ENCODE data around the gene OR4X2. TPM values are rescaled to one million over a fixed set of nuclear protein-coding genes. Genes with fewer than 3 reads are reported as not detected.

OR4X2 gene
- total RNA-seq, 4 donors from 2014 or later, result not detected

DNA sequence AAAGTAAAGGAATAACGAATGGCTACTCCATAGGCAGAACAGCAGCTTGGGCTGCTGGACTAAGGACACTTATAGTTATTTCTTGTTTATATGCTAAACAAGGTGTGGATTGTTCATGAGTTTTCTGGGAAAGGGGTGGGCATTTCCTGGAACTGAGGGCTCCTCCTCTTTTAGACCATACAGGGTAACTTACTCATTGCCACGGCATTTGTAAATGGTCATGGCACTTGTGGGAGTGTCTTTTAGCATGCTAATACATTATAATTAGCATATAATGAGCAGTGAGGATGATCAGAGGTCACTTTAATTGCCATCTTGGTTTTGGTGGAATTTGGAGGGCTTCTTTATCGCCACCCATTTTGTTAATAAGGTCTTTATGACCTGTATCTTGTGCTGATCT, 25.7 kb downstream of the OR4X2 start:
- Histone ChIP-seq H3K9me3 (no peaks in the 10 kb centered on the region), H3K4me1 (no peaks in the 10 kb centered on the region), H3K4me3 (no peak overlapping the region), H3K36me3 (no peaks in the 10 kb centered on the region), H3K27me3 (no peaks in the 10 kb centered on the region), H3K27ac (replicated peaks in 1 of 4) (no peak overlapping the region)
- intact Hi-C loops (cut with DNase I), result no loop called here
- DNase-seq (ENCODE audit: extremely low spot score), result no peak
- 52% methylated on average over 3 of the region's 3 CpGs for WGBS
- TF ChIP-seq POLR2AphosphoS5 (IDR thresholded peaks at IDR 0.05) (no peak), EP300 (IDR thresholded peaks at IDR 0.05) (no peak), POLR2A (IDR thresholded peaks at IDR 0.05; ENCODE audit: low read depth) (no peak)
- TF ChIP-seq, protein P1, sequence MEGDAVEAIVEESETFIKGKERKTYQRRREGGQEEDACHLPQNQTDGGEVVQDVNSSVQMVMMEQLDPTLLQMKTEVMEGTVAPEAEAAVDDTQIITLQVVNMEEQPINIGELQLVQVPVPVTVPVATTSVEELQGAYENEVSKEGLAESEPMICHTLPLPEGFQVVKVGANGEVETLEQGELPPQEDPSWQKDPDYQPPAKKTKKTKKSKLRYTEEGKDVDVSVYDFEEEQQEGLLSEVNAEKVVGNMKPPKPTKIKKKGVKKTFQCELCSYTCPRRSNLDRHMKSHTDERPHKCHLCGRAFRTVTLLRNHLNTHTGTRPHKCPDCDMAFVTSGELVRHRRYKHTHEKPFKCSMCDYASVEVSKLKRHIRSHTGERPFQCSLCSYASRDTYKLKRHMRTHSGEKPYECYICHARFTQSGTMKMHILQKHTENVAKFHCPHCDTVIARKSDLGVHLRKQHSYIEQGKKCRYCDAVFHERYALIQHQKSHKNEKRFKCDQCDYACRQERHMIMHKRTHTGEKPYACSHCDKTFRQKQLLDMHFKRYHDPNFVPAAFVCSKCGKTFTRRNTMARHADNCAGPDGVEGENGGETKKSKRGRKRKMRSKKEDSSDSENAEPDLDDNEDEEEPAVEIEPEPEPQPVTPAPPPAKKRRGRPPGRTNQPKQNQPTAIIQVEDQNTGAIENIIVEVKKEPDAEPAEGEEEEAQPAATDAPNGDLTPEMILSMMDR (IDR thresholded peaks at IDR 0.05), result no peak

DNA sequence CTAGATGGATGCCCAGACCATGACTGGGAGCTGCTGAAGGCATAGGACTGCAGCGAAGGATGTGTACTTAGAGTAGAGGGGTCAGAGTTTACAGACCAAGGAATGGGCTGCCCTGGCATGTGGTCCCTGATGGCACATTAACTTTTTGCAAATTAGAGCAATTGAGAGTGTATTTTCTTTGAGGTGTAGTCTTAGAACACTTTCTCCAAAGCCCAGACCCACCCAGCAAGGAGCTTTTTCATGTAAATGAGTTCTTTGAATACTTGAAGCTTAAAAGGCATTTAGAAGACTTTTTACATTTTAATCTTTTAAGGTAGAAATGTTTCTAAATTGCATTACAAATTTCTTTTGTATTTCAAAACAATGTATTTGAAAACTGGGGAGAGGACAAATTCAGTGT, 27.7 kb downstream of the OR4X2 start:
- no peak for DNase-seq (ENCODE audit: extremely low spot score)
- H3K36me3 ChIP-seq, result no peaks in the 10 kb centered on the region
- H3K27me3 ChIP-seq, result no peaks in the 10 kb centered on the region
- H3K27ac ChIP-seq (replicated peaks in 1 of 4), result no peak overlapping the region
- H3K9me3 ChIP-seq, result no peaks in the 10 kb centered on the region
- 20% methylated on average over 1 of the region's 1 CpG for WGBS
- TF ChIP-seq, protein P1 (IDR thresholded peaks at IDR 0.05), result no peak
- TF ChIP-seq POLR2AphosphoS5 (IDR thresholded peaks at IDR 0.05) (no peak), POLR2A (IDR thresholded peaks at IDR 0.05; ENCODE audit: low read depth) (no peak), EP300 (IDR thresholded peaks at IDR 0.05) (no peak)
- H3K4me1 ChIP-seq, result no peaks in the 10 kb centered on the region
- no peak overlapping the region for H3K4me3 ChIP-seq
- intact Hi-C loops (cut with DNase I), result no loop called here

Other genes starting within 250 kb of the OR4X2 start
- not detected for gene OR4B1, start 28.3 kb upstream of the OR4X2 start, total RNA-seq
- not detected for gene OR4X1, start 18.8 kb downstream of the OR4X2 start, total RNA-seq
- not detected for gene OR4S1, start 61.1 kb downstream of the OR4X2 start, total RNA-seq
- not detected for gene OR4C3, start 79.8 kb downstream of the OR4X2 start, total RNA-seq
- not detected for gene OR4C5, start 121.4 kb downstream of the OR4X2 start, total RNA-seq
- not detected for gene OR4A47, start 243.7 kb downstream of the OR4X2 start, total RNA-seq